A673 (cell line): ENCODE measurements around the gene CDK5RAP2. TPM values are rescaled to one million over a fixed set of nuclear protein-coding genes. Genes with fewer than 3 reads are reported as not detected.

Source experiments
- BruUV-seq: library from RNA; stranded (reverse); fragments of 400-500 nt; replicated peaks from 2 replicates; lab custom pipeline; 2021; lab: Mats Ljungman, UMichigan
- CTCF ChIA-PET: fragments of 300-600 bp; sonication (Branson Sonifier 250); formaldehyde crosslinking; loops from one replicate; lab custom pipeline; 2022; ENCODE audit warnings: antibody characterized with exemption; lab: Charles Lee
- POLR2A ChIA-PET: fragments of 300-600 bp; sonication (Branson Sonifier 250); formaldehyde crosslinking; loops from one replicate; lab custom pipeline; 2022; ENCODE audit warnings: antibody characterized with exemption; ENCODE audit not compliant: low non-redundant PET; lab: Charles Lee
- DNase-seq: peaks from one replicate; pipeline ENCODE4 v3.0.0-alpha.2; 2015; ENCODE audit warnings: low spot score
- H3K27ac ChIP-seq: fragments of 200-600 bp; sonication (generic); 2 replicates; pipeline ENCODE4 v1.5.1; 2016; ENCODE audit warnings: mixed run types, low read depth, mild to moderate bottlenecking, mixed read lengths, antibody characterized with exemption, low read length; ENCODE audit not compliant: poor library complexity, severe bottlenecking
- H3K27me3 ChIP-seq: fragments of 200-600 bp; sonication (generic); replicated peaks from 2 replicates; pipeline ENCODE4 v1.6.1; 2017; ENCODE audit warnings: mixed run types, low read depth, mild to moderate bottlenecking, mixed read lengths, antibody characterized with exemption, low read length; ENCODE audit not compliant: insufficient read depth, poor library complexity
- H3K36me3 ChIP-seq: fragments of 200-600 bp; sonication (generic); 2 replicates; pipeline ENCODE4 v1.6.1; 2016; ENCODE audit warnings: mixed run types, mild to moderate bottlenecking, mixed read lengths, antibody characterized with exemption, low read length; ENCODE audit not compliant: insufficient read depth, poor library complexity, severe bottlenecking
- H3K4me1 ChIP-seq: fragments of 200-600 bp; sonication (generic); 2 replicates; pipeline ENCODE4 v1.6.1; 2017; ENCODE audit warnings: mixed run types, mild to moderate bottlenecking, mixed read lengths, antibody characterized with exemption, low read length; ENCODE audit not compliant: insufficient read depth, poor library complexity, severe bottlenecking
- H3K4me3 ChIP-seq: fragments of 200-600 bp; sonication (generic); 2 replicates; pipeline ENCODE4 v1.5.1; 2016; ENCODE audit warnings: low read depth, mixed run types, mild to moderate bottlenecking, mixed read lengths, low read length; ENCODE audit not compliant: poor library complexity, severe bottlenecking
- H3K9me3 ChIP-seq: fragments of 200-600 bp; sonication (generic); 2 replicates; pipeline ENCODE4 v1.6.1; 2016; ENCODE audit warnings: mixed run types, low read depth, mild to moderate bottlenecking, mixed read lengths, antibody characterized with exemption, low read length; ENCODE audit not compliant: poor library complexity, severe bottlenecking
- CTCF ChIP-seq: fragments of 300-800, 200-600 bp; sonication (generic); conservative IDR thresholded peaks from 2 replicates; pipeline ENCODE4 v1.5.1; 2017; ENCODE audit warnings: low read depth, mild to moderate bottlenecking, antibody characterized with exemption, low read length, moderate library complexity, mixed read lengths
- EZH2 ChIP-seq: fragments of 200-600 bp; sonication (generic); IDR thresholded peaks from 2 replicates; pipeline ENCODE4 v1.6.1; 2017; ENCODE audit warnings: borderline replicate concordance, low read depth, mild to moderate bottlenecking, mixed read lengths, antibody characterized with exemption, low read length; ENCODE audit not compliant: poor library complexity, severe bottlenecking
- intact Hi-C: fragments of 100-400 bp; cut with micrococcal nuclease; formaldehyde crosslinking; loops from one replicate; pipeline ENCODE4 v1.10.0; 2022; ENCODE audit not compliant: unreplicated experiment
- total RNA-seq: library from RNA; stranded (reverse); gene quantifications from 2 replicates; pipeline ENCODE4 v1.2.3, GENCODE V29; 2021

Gene CDK5RAP2
- total RNA-seq, 1 experiment from 2014 or later: 94.5 TPM

DNA sequence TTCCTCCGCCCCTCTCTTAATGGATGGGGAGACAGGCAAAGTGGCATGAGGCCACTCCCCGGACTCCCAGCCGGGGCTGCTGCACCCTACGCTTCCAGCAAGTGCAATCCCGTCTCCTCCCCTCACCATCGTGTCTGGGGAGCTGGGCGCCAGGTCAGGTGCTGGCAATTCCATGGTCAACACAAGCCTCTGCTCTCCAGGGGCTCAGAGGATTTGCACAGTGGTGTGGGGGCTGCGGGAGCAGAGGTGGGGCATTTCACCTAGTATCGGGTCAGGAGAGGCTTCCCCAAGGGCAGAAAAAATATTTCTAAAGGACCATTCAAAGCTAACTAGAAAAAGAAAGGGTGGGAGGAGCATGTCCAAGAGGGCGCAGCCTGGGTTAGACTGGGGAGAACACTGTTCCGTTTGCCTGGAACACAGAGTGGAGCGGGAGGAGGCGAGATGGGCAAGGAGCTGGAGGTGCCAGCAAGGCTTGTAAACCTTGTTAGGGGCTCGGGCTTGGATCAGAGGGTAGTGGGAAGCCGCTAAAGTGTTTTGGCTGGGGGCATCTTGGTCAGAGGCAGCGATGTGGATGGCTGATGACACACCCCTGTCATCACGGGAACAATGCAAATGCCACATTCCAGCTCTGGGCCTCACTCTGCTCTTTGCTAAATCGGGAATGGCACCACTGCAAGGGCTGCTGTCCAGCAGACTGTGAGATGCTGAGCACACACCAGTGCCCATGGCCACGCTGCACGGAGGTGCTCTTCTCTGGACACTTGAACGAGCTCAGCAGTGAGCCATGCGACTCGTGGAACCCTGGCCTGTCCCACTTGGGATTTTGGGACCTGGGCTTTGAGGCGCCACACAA, 191.7 kb downstream of the CDK5RAP2 start:
- intact Hi-C loops: no loop called here
- TF ChIP-seq EZH2: no peak
- Histone ChIP-seq H3K27me3 (no peaks in the 10 kb centered on the region), H3K27ac (no peak overlapping the region), H3K9me3 (no peaks in the 10 kb centered on the region), H3K4me1 (no peaks in the 10 kb centered on the region), H3K4me3 (no peak overlapping the region), H3K36me3 (peaks cover 26% of the 10 kb centered on the region)
- DNase-seq: no peak
- ChIA-PET POLR2A (no interaction called here), CTCF (no interaction called here)
- no TSS peak for BruUV-seq

GRCh38 chr9:120387257-120388002, 192.5 kb downstream of the CDK5RAP2 start:
- DNase-seq: no peak
- BruUV-seq: no TSS peak
- POLR2A ChIA-PET: no interaction called here
- CTCF ChIA-PET: no interaction called here
- Histone ChIP-seq H3K36me3 (peaks cover 21% of the 10 kb centered on the region), H3K4me3 (no peak overlapping the region), H3K9me3 (no peaks in the 10 kb centered on the region), H3K27me3 (no peaks in the 10 kb centered on the region), H3K4me1 (no peaks in the 10 kb centered on the region), H3K27ac (no peak overlapping the region)
- TF ChIP-seq CTCF: no peak
- intact Hi-C loops: no loop called here

- ChIA-PET CTCF (no interaction called here), POLR2A (no interaction called here)
- no peak for DNase-seq
- BruUV-seq: no TSS peak
- no peak for TF ChIP-seq EZH2
- no peak for TF ChIP-seq CTCF
- H3K36me3 ChIP-seq: peaks cover 12% of the 10 kb centered on the region
- H3K9me3 ChIP-seq: no peaks in the 10 kb centered on the region
- intact Hi-C loops: no loop called here
- no peak overlapping the region for H3K4me3 ChIP-seq
- no peak overlapping the region for H3K27ac ChIP-seq
- no peaks in the 10 kb centered on the region for H3K27me3 ChIP-seq
- no peaks in the 10 kb centered on the region for H3K4me1 ChIP-seq
Observed at GRCh38 chr9:120386390-120387131, 193.4 kb downstream of the CDK5RAP2 start.
